HG02840 (cell line): ENCODE measurements around the gene SLC9A9.

Experiments used
- ATAC-seq: cut with Tn5 transposase; IDR thresholded peaks from one replicate; pipeline ENCODE4 v1.9.1; 2021; ENCODE audit warnings: mild to moderate bottlenecking, moderate library complexity, moderate number of reproducible peaks; ENCODE audit not compliant: unreplicated experiment, low FRiP score

Gene SLC9A9

GRCh38 chr3:143654906-143655305 lies 193.4 kb downstream of the SLC9A9 start:
- ATAC-seq: no peak

- no peak for ATAC-seq
These were observed 194.3 kb downstream of the SLC9A9 start for GRCh38 chr3:143653935-143654334.

GRCh38 chr3:143653493-143653892 lies 194.8 kb downstream of the SLC9A9 start:
- ATAC-seq: no peak

GRCh38 chr3:143652118-143652517 lies 196.2 kb downstream of the SLC9A9 start:
- no peak for ATAC-seq

- no peak for ATAC-seq
These were observed 197.4 kb downstream of the SLC9A9 start for GRCh38 chr3:143650827-143651226.

- ATAC-seq: no peak
These were observed 198.1 kb downstream of the SLC9A9 start for GRCh38 chr3:143650120-143650519.

- no peak for ATAC-seq
These were observed 199.6 kb downstream of the SLC9A9 start for GRCh38 chr3:143648708-143649107.

GRCh38 chr3:143648218-143648617 lies 200.1 kb downstream of the SLC9A9 start:
- ATAC-seq: no peak

- ATAC-seq: no peak
These were observed 203.7 kb downstream of the SLC9A9 start for GRCh38 chr3:143644370-143645089.

- no peak for ATAC-seq
These were observed 204.4 kb downstream of the SLC9A9 start for GRCh38 chr3:143643905-143644304.

- no peak for ATAC-seq
These were observed 207.5 kb downstream of the SLC9A9 start for GRCh38 chr3:143640774-143641173.

- ATAC-seq: no peak
These were observed 211.1 kb downstream of the SLC9A9 start for GRCh38 chr3:143637133-143637532.

- no peak for ATAC-seq
These were observed 213.3 kb downstream of the SLC9A9 start for GRCh38 chr3:143634991-143635390.

- no peak for ATAC-seq
These were observed 213.8 kb downstream of the SLC9A9 start for GRCh38 chr3:143634427-143634826.

GRCh38 chr3:143633816-143634215 lies 214.5 kb downstream of the SLC9A9 start:
- no peak for ATAC-seq

GRCh38 chr3:143629726-143630125 lies 218.5 kb downstream of the SLC9A9 start:
- no peak for ATAC-seq

- ATAC-seq: no peak
These were observed 219.3 kb downstream of the SLC9A9 start for GRCh38 chr3:143628971-143629370.

- no peak for ATAC-seq
These were observed 220.9 kb downstream of the SLC9A9 start for GRCh38 chr3:143627336-143627735.

- ATAC-seq: no peak
These were observed 229.0 kb downstream of the SLC9A9 start for GRCh38 chr3:143619231-143619630.

GRCh38 chr3:143617050-143617449 lies 231.2 kb downstream of the SLC9A9 start:
- no peak for ATAC-seq

GRCh38 chr3:143613226-143613625 lies 235.0 kb downstream of the SLC9A9 start:
- ATAC-seq: no peak

- no peak for ATAC-seq
These were observed 235.7 kb downstream of the SLC9A9 start for GRCh38 chr3:143612541-143612940.

- no peak for ATAC-seq
These were observed 239.3 kb downstream of the SLC9A9 start for GRCh38 chr3:143608966-143609365.
